ENCODE measurements around the gene LSAMP. TPM values are rescaled to one million over a fixed set of nuclear protein-coding genes. Genes with fewer than 3 reads are reported as not detected.

Gene LSAMP
- total and polyA plus RNA-seq, 2 of the 8 experiments (the other 6 are each of a cell fraction or from before 2014, with no cell fraction given), result 1.8 to 5.7 TPM

GRCh38 chr3:115839246-115839645 lies 606.0 kb downstream of the LSAMP start (continued):
- TF ChIP-seq CTCF (IDR thresholded peaks at IDR 0.05; ENCODE audit: control extremely low read depth in 1 of 3, insufficient read depth in 1 of 3, low read depth in 1 of 3, low read length in 3 of 3), result no peak
- TF ChIP-seq CREB1 (IDR thresholded peaks at IDR 0.05), result no peak
- TF ChIP-seq KDM1A (IDR thresholded peaks at IDR 0.05; ENCODE audit: borderline replicate concordance, low read length), result no peak
- no peak for TF ChIP-seq SAP30 (IDR thresholded peaks at IDR 0.05; ENCODE audit: insufficient read depth, insufficient replicate concordance, low read length)
- TF ChIP-seq SIRT6 (IDR thresholded peaks at IDR 0.05; ENCODE audit: low read length), result no peak
- TF ChIP-seq JUND (IDR thresholded peaks at IDR 0.05; ENCODE audit: low read length), result no peak

Measured in H1 (cell line).